NCI-H82 treated with DMSO at 0.1 percent for 48 hours (cell line): Measurements from ENCODE around the gene TNNT3.
"Not testable (repeated sequence)": the region's sequence is repeated elsewhere in the genome, so short reads cannot be mapped to it uniquely, and the experiment has no call there.

Source experiments
- DNase-seq: peaks from one replicate; lab custom pipeline; 2025; ENCODE audit not compliant: unreplicated experiment; lab: John Stamatoyannopoulos, UW

Gene TNNT3

DNA sequence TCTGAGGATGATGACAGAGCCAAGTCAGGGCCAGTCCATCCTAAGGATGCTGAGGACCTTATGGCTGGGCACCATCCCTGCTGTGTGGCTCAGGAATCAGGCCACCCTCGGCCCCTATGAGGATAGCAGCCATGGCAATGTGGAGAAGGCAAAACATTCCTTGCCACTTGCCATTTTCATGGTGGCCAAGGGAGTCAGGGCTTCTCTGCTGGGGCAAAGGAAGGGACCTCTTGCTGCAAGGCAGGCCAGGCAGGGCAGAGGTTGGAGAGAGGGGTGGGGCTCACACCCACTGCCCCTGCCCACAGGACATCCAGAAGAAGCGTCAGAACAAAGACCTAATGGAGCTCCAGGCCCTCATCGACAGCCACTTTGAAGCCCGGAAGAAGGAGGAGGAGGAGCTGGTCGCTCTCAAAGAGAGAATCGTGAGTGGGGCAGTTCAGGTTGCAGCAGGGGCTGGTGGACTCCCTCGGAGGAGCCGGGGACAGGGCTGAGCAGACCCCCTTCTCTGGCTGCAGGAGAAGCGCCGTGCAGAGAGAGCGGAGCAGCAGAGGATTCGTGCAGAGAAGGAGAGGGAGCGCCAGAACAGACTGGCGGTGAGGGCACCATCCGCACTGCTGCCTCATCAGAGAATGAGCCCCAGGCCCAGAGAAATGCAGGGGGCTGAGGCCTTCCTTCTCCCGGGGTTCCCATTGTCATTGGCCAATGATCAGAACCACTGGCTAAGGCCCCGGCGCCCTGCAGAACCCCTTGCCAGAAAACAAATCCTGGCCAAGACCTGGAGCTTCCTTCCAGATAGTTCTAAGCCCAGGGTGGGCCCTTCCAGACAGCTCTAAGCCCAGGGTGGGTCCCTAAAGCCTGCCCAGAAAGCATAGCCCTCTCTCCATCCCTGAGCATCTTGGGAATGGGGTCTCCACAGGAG lies 14.2 kb downstream of the TNNT3 start:
- no peak for DNase-seq

DNA sequence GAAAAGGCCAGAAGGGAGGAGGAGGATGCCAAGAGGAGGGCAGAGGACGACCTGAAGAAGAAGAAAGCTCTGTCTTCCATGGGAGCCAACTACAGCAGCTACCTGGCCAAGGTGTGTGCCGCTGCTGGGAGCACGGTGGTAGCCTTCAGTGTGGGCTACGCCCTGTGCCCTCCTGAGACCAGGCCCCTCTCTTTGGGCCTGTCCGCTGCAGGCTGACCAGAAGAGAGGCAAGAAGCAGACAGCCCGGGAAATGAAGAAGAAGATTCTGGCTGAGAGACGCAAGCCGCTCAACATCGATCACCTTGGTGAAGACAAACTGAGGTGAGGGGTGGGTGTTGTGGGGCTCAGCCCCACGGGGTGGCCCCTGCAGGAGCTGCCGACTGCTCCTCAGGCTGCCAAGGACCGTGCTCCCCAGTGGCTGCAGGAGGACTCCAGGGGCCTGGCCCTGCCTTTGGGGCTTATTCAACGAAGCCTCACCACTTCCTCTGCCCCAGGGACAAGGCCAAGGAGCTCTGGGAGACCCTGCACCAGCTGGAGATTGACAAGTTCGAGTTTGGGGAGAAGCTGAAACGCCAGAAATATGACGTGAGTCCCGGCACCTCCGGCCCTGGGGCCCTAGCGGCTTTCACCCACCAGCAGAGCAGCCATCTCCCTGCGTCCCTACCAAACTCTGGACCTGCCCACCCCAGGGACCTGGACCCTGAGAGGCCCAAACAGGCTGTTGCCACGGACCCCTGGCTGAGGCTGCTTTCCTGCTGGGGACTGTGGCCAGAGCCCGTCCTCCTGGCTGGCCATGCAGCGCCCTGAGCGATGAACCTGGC lies 15.0 kb downstream of the TNNT3 start:
- DNase-seq: no peak

DNA sequence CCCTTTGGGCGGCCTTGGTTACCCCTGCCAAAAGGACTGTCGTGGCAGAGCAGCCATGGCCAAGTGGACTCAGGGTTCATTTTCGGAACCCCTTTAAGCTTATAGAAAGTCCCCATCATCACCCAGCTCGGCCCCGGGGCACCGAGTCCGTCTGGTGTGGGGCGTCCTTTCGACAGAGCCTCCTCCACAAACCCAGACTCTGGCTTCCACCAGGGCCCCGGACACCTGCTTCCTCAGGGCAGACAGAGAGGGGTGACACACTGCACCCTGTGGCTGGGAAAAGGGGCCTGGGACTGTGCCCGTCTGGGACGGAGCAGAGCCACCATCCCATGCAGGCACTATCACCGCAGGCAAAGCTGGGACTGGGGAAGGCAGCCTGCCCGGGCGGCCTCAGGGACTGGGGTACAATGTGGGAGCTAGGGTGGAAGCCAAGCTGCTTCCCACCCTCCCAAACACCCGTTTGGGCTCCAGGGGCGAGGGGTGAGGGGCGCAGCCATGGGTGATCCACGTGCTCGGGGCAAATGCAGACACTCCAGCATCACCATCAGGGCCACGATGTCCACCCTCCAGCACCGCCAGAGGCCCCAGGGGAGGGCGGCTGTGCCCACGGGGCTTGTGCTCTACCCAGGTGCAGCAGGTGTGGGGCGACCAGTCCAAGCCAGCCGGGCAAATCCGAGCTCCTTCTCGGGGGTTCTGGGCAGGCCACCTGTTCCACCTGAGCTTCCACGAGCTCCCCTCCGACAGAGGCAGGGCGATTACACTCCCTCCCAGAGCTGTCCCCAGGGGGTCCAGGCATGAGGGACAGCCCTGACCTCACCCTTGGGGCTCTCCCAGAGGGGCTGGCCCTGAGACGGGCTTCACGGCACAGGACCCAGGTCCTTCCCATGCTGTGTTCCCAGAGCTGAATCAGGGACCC lies 15.9 kb downstream of the TNNT3 start:
- DNase-seq: no peak

DNA sequence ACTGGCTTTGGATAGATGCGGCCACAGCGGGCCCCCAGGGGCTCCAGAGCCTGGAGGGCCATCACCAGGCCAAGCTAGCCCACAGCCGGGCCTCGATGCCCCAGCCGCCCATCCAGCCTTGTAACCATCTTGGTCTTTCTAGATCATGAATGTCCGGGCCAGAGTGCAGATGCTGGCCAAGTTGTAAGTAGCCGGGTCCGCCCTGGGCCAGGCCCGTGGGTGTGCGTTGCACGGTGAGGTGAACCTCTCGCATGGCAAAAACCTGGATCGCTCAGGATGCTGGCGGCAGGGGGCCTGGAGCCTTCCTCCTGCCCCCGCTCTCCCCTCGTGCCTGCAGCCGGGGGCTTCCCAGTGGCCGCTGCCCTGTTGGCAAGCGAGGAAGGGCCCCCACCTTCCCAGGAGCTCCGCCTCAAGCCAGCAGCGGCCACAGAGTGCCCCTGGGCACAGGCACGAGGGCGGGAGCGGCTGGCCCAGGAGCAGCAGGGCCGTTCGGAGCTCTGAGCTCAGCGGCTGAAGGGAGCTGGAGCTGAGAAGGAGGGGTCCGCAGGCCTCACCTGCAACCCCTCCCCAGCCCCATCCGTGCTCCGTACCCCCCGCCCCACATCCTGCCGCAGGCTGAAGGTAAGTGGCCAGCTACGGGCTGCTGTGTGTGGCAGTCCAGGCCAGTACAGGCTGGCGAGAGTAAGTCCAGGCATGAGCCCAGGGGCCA lies 16.7 kb downstream of the TNNT3 start:
- no peak for DNase-seq

DNA sequence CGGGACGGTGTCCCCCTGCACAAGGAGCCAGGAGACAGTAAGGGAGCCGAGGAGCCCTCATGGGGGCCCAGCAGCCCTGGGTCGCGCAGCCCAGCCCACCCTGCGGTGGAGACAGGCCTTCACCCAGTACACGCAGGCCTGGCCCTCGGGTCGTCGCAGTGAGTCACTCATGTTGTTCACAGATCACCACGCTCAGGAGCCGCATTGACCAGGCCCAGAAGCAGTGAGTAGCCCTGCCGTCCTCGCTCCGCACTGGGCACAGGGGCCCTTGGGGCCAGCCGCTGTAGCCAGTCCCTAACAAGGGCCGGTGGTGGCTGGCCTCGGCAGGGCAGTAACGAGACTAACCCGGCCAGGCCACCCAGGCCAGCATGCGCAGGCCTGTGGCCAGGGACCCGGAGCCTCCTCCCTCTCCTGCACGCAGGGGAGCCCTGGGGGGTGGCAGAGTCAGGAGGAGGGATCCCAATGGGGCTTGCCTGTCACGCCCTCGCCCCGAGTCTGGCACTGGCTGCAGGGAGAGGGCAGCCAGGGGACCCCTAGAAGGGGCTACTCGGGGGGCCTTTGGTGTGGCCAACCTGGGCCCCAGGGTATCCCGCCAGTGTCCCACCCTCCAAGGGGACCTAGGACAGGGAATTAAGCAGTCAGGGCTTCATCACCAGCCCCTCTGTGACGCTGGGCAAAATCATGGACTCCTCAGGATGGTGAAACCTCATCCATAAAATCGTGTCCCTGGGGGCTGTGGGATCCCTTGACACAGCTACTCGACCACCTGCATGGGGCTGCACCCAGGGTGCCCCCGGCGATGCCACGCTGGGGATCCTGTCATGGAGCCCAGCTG lies 17.5 kb downstream of the TNNT3 start:
- DNase-seq: no peak

DNA sequence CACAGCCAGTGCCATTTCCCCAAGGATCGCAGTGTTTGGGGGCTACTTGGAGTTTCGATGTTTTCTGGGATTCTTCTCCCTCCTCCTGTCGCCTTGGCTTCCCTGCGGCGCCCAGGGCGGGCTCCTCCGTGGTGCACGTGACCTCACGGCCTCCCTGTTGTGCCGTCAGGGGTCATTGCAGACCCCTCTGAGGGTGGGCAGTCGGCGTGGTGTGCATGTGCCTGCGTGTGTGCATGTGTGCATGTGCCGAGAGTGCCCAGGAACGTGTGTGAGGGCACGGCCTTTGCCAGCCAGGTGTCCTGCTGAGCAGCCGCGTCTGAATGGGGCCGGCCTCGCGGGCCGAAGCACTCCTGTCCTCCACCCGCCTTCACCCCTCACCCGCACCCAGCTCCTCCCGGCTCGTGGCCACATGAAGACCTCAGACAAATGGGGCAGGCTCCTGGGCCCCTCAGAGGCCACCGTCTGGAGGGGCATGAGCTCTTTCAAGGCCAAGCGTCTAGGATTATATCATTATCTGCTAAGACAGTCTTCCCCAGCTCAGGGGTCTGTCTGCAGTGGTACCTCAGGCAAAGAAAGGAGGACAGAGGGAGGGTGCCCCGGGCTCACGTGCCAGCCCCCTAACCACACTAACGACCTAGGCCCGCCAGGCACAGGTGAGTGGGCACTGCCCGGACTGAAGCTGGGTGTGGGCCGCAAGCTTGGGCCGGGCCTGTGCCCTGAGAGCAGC lies 18.3 kb downstream of the TNNT3 start:
- DNase-seq: no peak

DNA sequence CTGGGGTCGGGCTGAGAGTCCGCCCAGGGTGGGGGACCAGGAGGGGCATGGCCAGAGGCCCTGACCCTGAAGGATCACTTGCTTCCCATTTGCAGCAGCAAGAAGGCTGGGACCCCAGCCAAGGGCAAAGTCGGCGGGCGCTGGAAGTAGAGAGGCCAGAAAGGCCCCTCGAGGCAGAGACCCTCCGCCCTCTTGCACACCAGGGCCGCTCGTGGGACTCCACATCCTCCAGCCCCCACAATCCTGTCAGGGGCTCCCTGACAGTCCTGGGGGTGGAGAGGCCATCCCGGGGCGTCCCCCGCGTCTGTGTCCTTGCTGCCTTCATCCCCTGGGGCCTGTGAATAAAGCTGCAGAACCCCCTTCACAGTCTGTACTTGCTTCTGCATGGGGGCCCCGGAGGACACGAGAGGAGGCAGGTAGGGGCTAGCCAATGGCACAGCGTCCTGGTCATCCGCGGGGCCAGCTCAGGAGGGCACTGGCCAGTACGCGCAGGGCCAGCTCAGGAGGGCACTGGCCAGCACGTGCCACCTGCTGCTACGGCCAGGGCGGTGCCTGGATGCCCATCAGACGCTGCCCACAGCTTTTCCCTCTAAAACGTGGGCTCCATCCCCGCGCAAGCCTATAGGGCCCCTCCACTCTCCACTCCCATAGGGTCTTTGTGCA lies 19.0 kb downstream of the TNNT3 start:
- no peak for DNase-seq

DNA sequence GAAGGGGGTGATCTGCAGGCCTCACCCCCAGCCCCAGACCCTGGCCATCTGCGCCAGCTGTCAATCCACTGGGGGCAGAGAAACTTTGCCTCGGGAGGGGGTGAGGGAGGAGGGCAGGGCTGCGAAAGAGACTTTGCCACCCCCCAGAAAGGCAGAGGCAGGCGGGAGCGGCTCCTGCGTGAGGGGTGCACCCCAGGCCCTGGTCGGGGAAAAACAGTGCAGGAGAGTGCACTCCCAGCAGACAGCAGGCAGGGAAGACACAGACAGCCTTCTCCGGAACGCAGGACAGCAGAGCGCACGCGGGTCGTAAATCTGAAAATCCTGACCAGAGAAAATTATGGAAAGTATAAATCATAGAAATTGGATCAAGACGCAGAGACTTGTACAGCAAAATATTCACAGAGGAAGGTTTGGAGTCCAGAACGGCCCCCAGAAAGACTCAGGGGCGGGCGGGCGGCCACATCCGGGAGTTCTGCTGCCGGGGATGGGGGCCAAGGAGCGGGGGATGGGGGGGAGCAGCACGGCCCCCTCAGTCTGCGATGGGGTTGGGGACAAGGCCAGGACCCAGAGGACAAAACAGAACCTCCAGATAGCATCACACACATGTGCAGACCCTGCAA lies 19.6 kb downstream of the TNNT3 start:
- DNase-seq: no peak

DNA sequence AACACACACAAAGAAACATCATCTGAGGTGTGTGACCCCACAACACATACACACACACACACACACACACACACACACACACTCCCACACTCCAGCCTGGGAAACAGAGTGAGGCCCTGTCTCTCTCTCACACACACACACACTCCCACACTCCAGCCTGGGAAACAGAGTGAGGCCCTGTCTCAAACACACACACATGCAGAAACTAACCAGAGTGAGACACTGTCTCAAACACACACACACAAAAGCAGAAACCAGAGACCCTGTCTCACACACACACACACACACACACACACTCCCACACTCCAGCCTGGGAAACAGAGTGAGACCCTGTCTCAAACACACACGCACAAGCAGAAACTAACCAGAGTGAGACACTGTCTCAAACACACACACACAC lies 20.3 kb downstream of the TNNT3 start:
- not testable (repeated sequence) for DNase-seq

DNA sequence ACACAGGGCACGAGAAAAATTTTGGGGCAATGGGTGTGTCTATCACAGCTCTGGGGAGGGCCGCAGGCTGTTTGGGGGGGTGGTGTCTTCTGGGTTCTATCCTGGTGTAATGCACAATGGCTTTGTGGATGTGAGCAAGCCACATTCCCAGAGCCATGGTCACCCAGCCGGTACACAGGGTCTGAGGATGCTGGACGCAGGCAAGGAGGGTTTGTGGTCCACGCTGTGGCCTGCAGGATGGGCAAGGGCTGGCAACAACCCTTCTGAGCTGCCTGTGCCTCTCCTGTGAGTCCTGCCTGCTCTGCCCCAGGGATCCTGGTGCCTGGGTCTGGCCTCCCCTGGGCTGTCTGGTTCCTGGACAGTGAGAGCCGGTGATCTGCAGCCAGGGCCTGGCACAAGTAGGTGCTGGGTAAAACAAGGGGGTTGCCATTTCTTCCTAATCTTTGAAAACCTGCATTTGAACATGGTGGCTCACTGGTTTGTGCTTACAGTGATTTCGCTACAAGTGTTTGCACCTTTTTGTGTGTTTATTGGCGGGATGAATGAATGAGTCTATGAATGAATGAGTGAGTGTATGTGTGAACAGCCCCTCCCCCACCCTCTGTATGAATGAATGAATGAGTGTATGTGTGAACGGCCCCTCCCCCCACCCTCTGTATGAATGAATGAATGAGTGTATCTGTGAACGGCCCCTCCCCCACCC lies 23.2 kb downstream of the TNNT3 start:
- DNase-seq: no peak

DNA sequence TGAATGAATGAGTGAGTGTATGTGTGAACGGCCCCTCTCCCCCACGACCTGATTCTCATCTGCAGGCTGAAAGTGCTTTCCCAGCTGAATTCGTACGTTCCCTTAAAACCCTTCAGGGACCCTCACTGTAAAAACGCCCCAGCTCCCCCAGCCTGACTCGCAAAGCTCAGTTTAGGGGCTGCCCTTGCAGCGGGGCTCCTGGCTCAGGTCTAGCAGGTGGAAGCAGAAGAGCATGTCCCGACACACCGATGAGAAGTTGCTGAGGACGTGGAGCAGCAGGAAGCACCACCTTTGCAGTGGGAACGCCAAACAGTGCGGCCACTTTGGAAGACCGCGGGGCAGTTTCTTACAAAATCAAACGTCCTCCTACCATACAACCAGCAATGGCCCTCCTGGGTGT lies 24.1 kb downstream of the TNNT3 start:
- DNase-seq: no peak

DNA sequence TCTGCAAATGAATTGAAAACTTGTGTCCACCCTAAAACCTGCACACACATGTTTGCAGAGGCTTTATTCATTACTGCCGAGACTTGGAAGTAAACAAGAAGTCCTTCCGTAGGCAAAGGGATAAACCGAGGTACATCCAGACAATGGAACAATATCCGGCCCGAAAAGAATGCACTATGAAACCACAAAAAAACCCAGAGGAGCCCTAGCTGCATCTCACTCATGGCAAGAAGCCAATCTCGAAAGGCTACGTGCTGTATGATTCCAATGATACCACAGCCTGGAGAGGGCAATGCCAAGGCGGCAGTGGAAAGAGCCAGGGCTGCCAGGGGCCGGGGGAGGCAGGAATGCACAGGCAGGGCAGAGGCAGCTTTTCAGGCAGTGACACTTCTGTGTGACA lies 24.5 kb downstream of the TNNT3 start:
- no peak for DNase-seq

DNA sequence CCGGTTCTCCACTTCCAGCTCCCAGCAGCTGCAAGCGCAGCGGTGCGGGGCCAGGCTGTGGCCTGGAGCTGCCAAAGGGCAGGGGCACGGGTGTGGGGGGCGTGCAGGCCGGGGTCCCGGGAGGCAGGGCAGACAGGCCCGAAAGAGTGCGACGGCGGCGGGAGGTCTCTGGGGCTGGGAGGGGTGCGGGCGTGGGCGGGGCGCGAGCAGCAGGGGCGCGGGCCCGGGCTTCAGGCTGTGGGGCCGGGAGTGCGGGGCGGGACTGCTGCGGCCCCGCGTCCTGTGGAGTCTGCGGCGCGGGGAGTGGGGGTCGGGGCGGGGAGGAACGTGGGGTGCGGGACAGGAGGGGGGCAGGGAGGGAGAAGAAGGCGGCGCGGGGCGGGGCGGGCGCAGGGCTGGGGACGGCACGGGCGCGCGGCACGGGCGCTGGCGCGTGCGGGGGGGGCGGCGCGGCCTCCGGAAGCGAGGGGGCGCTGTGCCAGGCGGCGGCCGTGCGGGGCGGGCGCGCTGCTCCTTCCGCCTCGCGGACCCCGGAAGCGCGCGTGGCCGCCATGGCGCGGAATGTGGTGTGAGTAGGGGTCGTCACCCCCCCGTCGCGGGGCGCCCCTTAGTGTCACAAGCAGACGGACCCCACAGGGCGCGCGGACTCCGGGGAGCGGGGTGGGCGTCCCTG lies 27.4 kb downstream of the TNNT3 start, which contains the start of gene MRPL23:
TSS of gene MRPL23 (plus strand) at position 521 of the 673 bp plus-strand sequence. CDS start at position 552, 31 bp downstream.
- DNase-seq: no peak

DNA sequence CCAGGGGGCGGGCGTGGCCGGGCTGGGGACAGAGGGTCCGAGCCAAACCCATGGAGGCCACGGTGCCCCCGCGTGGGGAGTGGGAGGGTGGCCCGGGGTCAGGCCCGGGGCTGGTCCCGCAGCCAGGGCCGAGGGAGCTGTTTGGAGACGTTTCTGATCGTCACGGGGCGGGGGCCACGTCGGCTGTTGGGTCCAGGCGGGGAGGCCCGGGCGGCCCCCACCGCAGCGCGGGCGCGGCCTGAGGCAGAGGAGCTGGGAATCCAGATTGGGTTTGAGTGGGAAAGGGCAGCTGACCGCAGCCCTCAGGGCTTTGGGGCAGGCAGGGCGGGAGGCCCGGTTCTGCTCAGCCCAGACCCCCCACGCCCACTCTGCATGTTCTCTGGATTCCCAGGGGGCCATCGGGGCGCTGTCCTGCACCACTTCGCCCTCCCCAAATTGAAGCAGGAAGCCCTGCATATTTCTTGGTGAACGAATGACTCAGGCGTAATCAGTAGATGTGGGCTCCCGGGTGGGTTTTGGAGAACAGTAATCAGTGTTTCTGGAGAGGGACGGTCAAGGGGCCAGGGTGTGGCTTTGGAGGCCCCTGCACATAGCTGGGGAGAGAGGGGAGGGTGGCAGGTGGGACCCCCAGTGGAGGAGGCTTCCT lies 28.2 kb downstream of the TNNT3 start:
- DNase-seq: no peak

DNA sequence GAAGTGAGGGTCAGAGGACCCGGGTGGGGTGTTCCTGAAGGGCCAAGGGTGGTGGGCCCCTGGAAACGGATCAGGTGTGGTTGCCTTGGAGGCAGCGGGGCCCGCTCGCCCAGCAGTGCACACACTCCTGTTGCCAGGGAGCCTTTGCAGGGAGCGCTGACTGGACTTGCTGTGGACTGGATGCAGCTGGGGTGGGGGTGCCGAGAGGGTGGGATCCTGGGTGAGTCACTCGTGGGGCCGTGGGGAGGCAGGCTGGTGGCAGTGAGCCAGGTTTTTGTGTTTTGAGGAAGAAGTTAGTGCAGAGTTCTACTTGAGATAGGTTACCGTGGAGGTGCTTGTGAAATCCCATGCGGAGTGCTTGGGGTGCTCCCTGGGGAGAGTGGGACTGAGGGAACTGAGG lies 28.9 kb downstream of the TNNT3 start:
- no peak for DNase-seq

DNA sequence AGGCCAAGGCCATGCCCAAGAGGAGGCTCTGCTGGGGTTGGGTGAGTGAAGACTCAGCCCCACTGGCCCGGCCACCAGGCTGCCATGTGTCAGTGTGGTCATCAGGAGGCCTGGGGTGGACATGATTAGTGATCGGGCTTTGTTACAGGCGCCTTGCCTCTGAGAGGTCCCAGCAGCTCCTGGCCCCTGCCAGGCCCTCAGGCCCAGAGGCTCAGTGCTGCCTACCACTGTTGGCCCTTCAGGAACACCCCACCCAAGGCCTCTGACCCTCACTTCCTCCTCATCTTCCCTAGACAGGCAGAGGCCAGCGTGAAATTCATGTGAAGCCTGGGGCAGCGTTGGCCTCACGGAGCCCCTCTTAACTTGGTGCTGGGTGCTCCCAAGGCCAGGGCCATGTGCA lies 29.8 kb downstream of the TNNT3 start:
- DNase-seq: no peak
